HG03571 (cell line): ENCODE results near the gene NUP188.

Experiments used
- ATAC-seq: cut with Tn5 transposase; IDR thresholded peaks from one replicate; pipeline ENCODE4 v1.9.1; 2021; ENCODE audit not compliant: unreplicated experiment

Gene NUP188

DNA sequence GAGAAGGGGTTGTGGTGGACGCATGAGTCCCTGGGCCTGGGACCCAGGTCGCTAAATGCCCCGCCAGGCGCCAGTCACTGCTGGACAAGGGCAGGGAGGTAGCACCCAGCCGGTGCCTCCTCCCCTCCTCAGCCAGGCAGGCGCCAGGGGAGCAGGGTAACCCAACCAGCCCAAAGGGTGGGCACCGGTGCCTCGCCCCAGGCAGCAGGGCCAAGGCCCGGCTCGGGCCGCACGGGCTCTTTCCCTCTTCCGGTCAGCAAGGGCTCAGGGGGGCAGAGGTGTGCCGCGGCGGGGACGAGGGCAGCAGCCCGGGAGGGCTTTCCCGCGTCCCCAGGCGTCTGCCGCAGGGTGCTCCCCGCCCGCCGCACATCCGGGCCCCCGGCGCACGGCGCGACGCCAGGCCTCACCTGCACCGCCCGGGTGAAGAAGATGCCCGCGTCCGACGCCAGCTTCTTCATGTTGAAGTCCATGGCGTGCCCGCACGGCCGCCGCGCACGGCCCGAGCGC is 80.2 kb downstream of the NUP188 start:
- ATAC-seq: peak; percentile 34

DNA sequence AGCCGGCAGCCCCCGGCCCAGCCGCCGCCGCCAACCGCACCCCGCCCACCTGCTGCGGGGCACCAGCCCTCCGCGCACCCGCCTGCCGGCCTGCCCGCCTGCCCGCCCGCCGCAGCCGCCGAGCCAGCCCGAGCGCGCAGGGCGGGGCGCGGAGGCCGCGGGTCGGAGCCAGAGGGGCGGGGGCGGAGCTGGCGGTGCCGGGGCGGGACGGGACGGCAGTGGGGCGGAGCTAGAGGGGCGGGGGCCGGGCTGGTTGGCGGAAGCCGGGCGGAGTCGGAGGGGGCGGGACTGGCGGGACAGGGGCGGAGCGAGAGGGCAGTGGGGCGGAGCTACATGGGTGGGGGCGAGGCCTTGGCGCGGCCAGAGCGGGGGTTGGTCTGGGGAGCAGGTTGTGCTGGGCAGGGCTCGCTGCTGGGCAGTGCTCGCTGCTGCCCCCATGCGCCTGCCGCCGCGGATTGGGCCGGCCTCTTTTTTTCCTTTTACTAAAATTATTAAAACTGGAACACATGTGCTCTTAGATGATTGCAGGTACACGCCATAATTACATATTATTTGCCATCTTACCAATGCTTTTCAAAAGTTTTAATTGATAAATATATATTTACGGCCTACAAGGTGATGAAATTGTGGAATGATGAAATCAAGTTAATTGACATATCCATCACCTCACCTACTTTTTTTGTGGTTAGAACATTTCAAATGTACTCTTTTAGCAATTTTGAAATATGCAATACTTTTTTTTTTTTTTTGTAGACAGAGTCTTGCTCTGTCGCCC is 80.9 kb downstream of the NUP188 start, which contains the start of gene SH3GLB2:
Gene SH3GLB2, minus strand, starts transcription at position 140 of the 775 bp plus-strand sequence. CDS start 177 bp downstream, outside the sequence.
- ATAC-seq: peak; percentile 57

DNA sequence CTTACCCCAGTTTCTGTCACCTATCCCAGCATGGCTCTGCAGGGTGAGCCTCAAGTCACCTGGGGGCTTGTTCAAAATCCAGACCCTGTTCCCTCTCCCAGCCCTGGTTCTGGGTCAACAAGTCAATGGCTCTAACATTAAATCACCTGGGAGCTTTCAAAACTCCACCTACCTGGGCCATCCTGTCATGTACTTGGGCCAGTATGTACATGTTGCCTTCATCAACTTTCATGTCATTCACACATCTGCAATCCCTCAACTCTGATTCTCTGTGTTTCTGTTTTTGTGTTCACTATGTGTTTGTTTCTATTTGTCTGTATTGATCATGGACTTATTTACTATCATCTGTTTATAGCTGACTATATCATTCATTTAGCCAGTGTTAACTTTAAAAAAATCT is 82.7 kb downstream of the NUP188 start:
- ATAC-seq: no peak

DNA sequence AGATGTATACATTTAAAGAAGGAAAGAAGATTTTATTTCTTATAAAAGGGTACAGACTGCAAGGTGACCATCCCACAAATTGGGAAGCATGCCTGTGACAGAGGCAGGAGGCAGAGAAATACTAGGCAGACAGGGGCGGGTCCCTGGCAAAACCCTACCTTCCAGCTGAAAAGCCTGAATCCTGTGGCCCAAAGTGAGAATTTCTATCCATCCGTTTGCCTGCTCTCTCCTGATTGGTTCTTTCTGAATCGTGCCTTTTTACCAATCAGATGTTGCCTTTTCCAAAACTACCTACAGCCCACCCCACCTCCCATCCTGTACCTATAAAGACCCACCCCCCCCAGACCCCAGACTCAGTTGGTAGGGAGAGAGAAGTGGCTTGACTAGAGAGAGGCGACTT is 84.0 kb downstream of the NUP188 start:
- no peak for ATAC-seq

DNA sequence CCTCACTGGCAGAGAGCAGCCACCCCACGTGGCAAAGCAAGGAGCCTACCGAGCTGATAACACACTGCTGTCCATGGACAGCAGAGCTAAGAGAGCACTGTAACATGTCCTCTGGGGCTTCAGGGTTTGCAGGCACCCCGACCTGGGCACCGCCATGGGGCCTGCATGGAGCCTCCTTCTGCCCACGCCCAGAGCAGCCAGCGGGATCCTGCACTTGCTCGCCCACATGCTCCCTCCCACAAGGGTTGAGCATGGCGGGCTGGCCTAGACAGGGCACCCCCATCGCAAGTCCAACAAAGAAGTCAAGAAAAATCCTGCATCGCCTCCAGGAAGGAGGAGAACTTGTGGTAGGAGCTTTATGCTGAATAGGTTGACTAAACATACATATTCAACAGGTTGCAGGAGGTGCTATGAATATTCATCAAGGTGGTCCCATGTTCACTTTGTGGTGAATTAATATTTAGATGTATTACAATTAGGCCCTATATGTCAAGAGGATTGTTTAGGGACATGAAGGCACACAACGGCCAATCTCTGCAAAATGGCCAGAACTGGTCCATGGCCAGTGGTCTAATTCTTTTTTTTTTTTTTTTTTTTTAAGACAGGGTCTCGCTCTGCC is 85.2 kb downstream of the NUP188 start:
- no peak for ATAC-seq

DNA sequence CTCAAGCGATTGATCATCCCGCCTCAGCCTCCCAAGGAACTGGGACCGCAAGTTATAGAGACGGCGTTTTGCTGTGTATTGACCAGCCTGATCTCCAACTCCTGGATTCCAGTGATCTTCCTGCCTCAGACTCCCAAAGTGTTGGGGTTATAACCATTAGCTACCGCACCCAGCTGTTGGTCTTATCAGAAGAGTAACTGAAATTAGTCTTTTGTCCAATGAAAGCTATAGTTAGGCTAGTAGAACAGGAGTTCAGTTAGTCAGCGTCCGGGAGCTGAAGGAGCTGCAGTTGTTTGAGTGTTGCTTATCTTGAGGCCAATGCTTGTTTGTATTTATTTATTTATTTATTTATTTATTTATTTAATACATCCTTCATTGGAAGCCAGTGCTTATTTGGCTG is 85.7 kb downstream of the NUP188 start:
- ATAC-seq: no peak

DNA sequence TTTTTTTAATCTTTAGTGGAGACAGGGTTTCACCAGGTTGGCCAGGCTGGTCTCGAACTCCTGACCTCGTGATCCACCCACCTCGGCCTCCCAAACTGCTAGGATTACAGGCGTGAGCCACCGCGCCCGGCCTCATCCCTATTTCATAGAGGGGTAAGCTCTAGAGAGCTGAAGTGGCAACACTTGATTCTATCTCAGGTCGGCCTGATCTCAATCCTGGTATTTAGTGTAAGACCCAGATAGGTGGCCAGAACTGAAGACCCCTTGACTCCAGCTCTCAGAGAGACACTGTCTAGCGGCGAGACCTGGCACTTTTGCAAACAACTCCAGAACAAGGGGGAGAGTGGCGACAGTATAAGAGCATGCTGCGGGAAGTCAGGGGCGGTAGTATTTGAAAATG is 88.3 kb downstream of the NUP188 start:
- peak; percentile 2 for ATAC-seq

DNA sequence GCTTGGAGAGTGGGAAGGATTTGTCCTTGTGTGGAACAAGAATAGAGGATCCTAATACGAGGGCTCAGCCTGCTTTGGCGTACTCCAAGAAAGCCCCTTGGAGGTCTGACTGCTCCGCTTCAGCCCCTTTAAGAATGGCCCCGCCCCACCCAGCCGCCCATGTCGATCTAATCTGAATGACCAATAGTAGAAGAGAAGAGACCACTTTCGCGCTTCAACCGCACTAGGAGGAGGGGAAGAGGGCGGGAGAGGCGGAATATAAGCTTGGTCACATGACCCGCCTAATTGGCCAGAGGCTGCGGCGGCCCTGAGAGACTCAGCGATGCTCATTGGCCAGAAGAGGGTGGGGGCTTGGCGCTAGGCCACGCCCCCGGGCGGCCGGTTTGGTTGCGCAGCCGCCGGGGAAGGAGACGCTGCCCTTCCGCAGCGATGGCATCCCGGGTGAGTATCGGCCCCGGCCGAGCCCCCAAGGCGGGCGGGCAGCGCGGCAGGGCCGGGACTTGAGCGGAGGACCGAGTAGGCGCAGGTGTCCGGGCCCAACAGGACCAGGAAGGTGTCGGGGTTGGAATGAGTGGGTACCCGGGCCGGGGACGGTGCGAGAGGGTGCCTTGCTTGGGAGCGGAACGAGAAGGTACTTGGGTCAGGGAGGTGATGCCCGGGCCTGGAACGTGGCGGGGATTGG is 88.9 kb downstream of the NUP188 start, which contains the start of gene MIGA2:
Gene MIGA2, plus strand, starts transcription at position 386 of the 682 bp plus-strand sequence. CDS start 3,969 bp downstream, outside the sequence.
- peak; percentile 87 for ATAC-seq

DNA sequence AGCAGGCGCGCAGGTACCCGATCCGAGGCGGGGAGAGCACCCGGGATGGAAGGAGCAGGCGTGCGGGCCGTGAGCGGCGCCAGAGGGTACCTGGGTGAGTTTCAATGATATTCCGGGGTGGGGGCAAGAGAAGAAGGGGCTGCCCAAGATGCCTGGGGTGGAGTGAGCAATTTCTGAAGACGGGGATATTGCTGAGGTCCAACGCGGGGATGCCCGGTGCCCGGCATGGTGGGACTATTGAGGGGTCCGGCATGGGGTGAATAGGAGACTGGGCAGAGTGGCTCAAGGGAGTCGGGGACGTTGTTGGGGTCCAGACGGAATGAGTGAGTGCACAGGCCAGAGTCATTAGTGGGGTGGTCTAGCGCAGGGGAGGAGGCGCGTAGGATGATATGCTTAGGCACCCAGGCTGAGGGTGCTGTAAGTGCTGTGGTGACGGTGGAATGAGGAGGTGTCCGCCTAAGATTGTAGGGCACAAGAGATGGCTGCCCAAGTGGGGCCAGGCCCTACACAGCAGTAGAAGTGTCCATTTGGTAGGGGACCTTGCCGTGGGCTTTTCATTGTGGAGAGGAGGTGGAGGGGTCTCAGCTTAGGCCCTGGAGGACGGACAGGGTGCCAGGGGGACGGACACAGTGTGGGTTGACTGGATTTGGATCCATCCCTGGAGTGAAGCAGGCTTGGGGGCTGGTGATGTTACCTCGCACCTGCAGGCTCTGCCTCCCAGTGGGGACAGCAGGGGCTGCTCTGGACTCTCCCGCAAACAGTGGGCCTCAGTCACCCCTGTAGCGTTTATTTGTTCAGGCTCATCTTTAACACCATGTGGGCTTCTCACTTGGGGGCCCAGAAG is 89.6 kb downstream of the NUP188 start:
- no peak for ATAC-seq

DNA sequence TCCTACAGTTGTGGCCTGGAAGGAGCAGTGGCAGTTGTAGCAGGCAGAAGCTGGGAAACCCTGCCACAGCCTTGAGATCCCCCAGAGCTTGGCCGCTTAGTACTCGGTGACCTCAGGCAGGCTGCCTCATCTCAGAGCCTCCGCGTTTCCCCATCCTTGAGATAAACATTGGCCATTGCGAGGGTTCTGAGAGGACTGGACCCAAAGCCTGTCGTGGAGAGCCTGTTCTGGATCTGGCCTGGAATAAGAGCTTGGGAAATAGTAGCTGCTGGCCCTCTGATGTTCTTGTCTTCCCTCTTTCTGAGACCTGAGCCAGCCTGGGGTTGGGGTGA is 90.2 kb downstream of the NUP188 start:
- no peak for ATAC-seq

DNA sequence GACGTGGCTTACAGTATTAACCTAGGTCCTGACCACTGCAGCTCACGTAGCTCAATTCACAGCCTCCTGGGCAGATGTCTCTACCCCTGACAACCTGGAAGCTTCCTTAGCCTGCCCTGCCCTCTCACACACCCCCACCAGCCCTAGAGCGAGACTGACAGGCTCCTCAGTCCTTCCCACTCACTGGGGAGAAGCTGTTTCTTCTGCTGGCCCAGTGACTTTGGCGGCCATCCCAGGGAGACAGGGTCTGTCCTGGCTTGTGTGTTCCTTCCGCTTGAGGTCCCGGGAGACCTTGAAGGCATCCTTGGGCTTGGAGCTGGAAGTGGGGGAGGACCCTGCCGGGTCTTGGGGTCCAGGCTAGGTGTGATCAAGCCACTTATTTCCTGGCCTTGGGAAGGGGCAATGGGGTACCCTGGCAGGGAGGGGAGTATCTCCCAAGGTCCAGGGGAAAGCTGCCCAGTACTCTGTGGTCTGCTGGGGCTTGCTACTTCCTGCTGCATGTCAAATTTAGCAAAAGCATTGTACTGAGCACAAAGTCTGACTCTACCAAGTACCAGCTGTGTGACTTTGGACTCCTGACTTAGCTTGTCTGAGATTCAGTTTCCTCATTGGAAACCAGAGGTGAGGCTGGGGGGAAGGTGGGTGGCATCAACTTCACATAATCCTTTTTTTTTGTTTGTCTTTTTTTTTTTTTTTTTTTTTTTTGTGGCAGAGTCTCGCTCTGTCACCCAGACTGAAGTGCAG is 90.8 kb downstream of the NUP188 start:
- no peak for ATAC-seq

DNA sequence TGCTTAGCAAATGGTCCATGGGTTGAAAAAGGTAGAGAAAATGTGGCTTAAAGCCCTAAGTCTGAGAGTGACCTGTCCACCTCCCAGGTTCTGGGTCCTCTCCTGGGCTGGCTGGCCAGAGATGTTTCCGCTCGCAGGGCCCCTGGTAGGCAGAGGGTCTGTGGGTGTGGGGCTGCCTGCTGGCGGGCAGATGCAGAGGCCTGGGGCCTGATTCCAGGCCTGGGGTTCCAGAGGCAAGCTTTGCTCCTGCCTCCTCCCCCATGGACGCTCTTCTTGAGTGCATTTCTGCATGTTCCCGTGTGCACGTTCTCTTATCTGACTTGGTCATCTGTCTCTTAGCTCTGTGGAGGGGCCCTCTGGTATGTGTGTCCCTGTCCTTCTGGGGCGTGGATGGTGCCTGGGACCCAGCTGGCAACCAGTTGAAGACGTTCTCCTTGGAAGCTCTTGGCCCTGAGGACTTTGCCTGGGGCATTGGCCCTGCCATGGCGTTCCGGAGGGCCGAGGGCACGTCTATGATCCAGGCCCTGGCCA is 92.7 kb downstream of the NUP188 start:
- ATAC-seq: no peak

DNA sequence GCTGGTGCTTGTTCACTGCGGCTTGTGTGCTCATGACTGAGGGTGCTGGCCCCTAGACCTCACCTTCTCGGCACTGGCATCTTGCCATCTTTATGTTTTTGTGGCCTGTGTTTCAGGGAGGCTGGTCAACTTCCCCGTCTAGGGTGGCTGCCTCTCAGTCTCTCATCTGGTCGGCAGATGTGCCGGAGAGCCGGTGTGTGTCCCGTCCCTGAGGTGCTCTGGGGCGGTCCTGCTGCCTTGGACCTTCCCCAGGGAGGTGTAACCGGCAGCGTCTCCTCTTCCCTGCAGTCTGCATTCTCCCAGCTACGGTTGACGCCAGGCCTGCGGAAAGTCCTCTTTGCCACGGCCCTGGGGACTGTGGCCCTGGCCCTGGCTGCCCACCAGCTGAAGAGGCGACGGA is 94.5 kb downstream of the NUP188 start:
- no peak for ATAC-seq

DNA sequence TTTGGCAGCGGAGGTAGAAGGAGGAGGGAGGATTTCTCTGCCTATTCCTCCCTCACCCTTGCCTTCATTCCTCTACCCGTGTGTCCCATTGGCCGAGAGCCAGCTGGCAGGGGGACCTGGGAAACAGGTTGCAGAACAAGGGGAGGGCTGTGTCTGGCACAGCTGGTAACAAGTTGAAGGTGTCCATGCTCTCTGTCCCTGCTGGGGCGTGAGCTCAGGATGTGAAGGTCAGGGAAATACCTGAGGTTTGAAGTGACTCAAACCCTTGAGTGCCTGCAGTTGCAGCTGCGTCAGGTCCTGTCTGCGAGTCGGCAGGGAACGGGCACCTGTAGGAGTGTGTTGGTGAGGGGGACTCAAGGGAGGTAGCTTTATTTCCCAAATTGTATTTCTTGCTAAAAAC is 105.1 kb downstream of the NUP188 start:
- no peak for ATAC-seq

DNA sequence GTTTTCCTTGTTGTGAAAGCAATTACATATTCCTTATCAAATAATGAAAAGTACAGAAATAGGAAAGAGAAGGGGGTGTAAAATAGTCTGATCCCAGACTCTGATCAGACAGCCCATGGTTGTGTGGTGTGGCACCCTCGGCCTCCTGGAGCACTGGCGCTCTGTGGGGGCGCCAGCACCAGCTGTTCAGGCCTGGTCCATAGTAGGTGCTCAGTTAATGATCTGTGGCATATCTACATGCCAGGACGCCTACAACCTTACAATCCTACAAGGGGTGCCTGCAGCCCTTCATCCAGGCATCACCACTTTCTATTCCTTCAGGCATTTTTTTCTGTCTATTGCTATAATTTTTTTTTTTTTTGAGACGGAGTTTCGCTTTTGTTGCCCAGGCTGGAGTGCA is 105.5 kb downstream of the NUP188 start:
- ATAC-seq: no peak

DNA sequence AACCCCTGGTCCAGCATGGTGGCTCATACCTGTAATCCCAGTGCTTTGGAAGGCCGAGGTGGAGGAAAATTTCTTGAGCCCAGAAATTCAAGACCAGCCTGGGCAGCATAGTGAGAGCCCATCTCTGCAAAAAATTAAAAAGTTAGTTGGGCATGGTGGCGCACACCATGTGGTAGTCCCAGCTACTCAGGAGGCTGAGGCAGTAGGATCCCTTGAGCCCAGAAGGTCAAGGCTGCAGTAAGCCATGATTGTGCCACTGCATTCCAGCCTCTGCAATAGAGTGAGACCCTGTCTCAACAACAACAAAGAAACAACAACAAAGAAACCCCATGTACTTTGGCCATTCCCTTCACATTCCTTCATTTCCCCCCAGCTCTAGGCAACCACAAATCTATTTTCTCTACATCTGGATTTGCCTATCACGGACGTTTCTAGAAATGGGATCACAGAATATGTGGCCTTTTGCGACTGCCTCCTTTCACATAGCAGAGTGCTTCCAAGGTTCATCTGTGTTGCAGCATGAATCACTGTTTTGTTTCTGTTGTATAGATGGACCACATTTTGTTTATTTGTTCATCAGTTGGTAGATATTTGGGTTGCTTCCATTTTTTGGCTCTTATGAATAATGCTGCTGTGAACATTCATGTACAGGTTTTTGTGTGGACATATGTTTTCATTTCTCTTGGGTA is 106.8 kb downstream of the NUP188 start:
- ATAC-seq: no peak
